Renal cortex interstitium (tissue), 11 donors: ENCODE measurements around the gene MIDN. TPM values are rescaled to one million over a fixed set of nuclear protein-coding genes. Genes with fewer than 3 reads are reported as not detected.
"Not testable (repeated sequence)": the region's sequence is repeated elsewhere in the genome, so short reads cannot be mapped to it uniquely, and the experiment has no call there.

ENCODE experiments used
- DNase-seq, 11 donors: peaks; one replicate each; pipeline ENCODE4 v3.0.0-alpha.2; 2013; ENCODE audit warnings: low read depth in 9 of 11, low spot score in 4 of 11; ENCODE audit errors: extremely low read depth in 1 of 11
- polyA plus RNA-seq, 3 donors: library from polyadenylated mRNA; unstranded; fragments of 120-200 nt; gene quantifications; one replicate each; pipeline ENCODE4 v1.2.1, GENCODE V29; 2013; ENCODE audit not compliant: insufficient read length in 3 of 3

The MIDN gene
- polyA plus RNA-seq, 3 donors, result 42.1 to 70.7 (median 67.6) TPM

GRCh38 chr19:1296078-1296477, 47.7 kb downstream of the MIDN start:
- DNase-seq, result no peak

- no peak for DNase-seq
Measured at GRCh38 chr19:1296575-1297271, 48.3 kb downstream of the MIDN start.

- no peak for DNase-seq
Measured at GRCh38 chr19:1298235-1298634, 49.9 kb downstream of the MIDN start.

- no peak for DNase-seq
Measured at GRCh38 chr19:1299801-1300200, 51.4 kb downstream of the MIDN start.

GRCh38 chr19:1300744-1301490, 52.5 kb downstream of the MIDN start:
- DNase-seq, result no peak

GRCh38 chr19:1302533-1303239, 54.3 kb downstream of the MIDN start:
- DNase-seq, result no peak

- no peak for DNase-seq
Measured at GRCh38 chr19:1304197-1304924, 56.0 kb downstream of the MIDN start.

GRCh38 chr19:1305354-1305753, 57.0 kb downstream of the MIDN start:
- not testable (repeated sequence) for DNase-seq

- DNase-seq, result no peak
Measured at GRCh38 chr19:1307320-1307719, 58.9 kb downstream of the MIDN start.

- DNase-seq, result no peak
Measured at GRCh38 chr19:1307755-1308303, 59.4 kb downstream of the MIDN start.

GRCh38 chr19:1308718-1309117, 60.3 kb downstream of the MIDN start:
- DNase-seq, result no peak

Other genes starting within 250 kb of the MIDN start
- gene GRIN3B, start 248.2 kb upstream of the MIDN start, polyA plus RNA-seq, result 1 to 10 TPM in 2 of 3 donors, under 1 TPM in 1; 0.37 to 2.0 (median 1.2) TPM
- 100 to 1,000 TPM in 2 of 3 donors, 10 to 100 TPM in 1; 92.3 to 145 (median 126) TPM for gene TMEM259, start 227.5 kb upstream of the MIDN start, polyA plus RNA-seq
- not detected for gene RNU6-2, start 227.1 kb upstream of the MIDN start, polyA plus RNA-seq
- 100 to 1,000 TPM; 163 to 196 (median 180) TPM for gene CNN2, start 222.0 kb upstream of the MIDN start, polyA plus RNA-seq
- 10 to 100 TPM in 1 of 3 donors, 1 to 10 TPM in 2; 7.2 to 10.1 (median 8.2) TPM for gene ABCA7, start 208.5 kb upstream of the MIDN start, polyA plus RNA-seq
- 10 to 100 TPM in 2 of 3 donors, 1 to 10 TPM in 1; 8.5 to 15.7 (median 15.4) TPM for gene ARHGAP45, start 181.4 kb upstream of the MIDN start, polyA plus RNA-seq
- gene POLR2E, start 153.2 kb upstream of the MIDN start, polyA plus RNA-seq, result 100 to 1,000 TPM; 120 to 167 (median 144) TPM
- gene GPX4, start 144.6 kb upstream of the MIDN start, polyA plus RNA-seq, result 100 to 1,000 TPM; 237 to 269 (median 243) TPM
- 10 to 100 TPM; 14.9 to 23.6 (median 18.3) TPM for gene SBNO2, start 74.3 kb upstream of the MIDN start, polyA plus RNA-seq
- 10 to 100 TPM; 56.8 to 62.2 (median 59.0) TPM for gene STK11, start 42.8 kb upstream of the MIDN start, polyA plus RNA-seq
- 1 to 10 TPM; 1.5 to 8.7 (median 2.0) TPM for gene CBARP, start 10.6 kb upstream of the MIDN start, polyA plus RNA-seq
- gene ATP5F1D, start 6.8 kb upstream of the MIDN start, polyA plus RNA-seq, result 100 to 1,000 TPM in 2 of 3 donors, 10 to 100 TPM in 1; 82.2 to 145 (median 129) TPM
- 100 to 1,000 TPM; 803 to 982 (median 849) TPM for gene CIRBP, start 20.7 kb downstream of the MIDN start, polyA plus RNA-seq
- gene FAM174C, start 26.9 kb downstream of the MIDN start, polyA plus RNA-seq, result 10 to 100 TPM; 14.8 to 25.6 (median 21.3) TPM
- gene EFNA2, start 37.3 kb downstream of the MIDN start, polyA plus RNA-seq, result 1 to 10 TPM; 1.5 to 3.8 (median 3.6) TPM
- 10 to 100 TPM; 39.5 to 84.1 (median 76.6) TPM for gene NDUFS7, start 135.3 kb downstream of the MIDN start, polyA plus RNA-seq
- gene GAMT, start 153.0 kb downstream of the MIDN start, polyA plus RNA-seq, result 10 to 100 TPM; 25.6 to 39.6 (median 37.4) TPM
- 100 to 1,000 TPM in 1 of 3 donors, 10 to 100 TPM in 2; 79.6 to 103 (median 90.2) TPM for gene DAZAP1, start 159.0 kb downstream of the MIDN start, polyA plus RNA-seq
- 100 to 1,000 TPM; 587 to 892 (median 766) TPM for gene RPS15, start 189.8 kb downstream of the MIDN start, polyA plus RNA-seq
- gene APC2, start 201.5 kb downstream of the MIDN start, polyA plus RNA-seq, result 1 to 10 TPM; 1.2 to 1.9 (median 1.5) TPM
- 10 to 100 TPM; 17.0 to 33.0 (median 31.3) TPM for gene C19orf25, start 230.6 kb downstream of the MIDN start, polyA plus RNA-seq
- 10 to 100 TPM in 1 of 3 donors, 1 to 10 TPM in 2; 4.4 to 11.4 (median 7.8) TPM for gene PCSK4, start 241.8 kb downstream of the MIDN start, polyA plus RNA-seq
- 10 to 100 TPM; 14.5 to 28.1 (median 23.8) TPM for gene REEP6, start 242.6 kb downstream of the MIDN start, polyA plus RNA-seq